ENCODE data around the gene CR2. TPM values are rescaled to one million over a fixed set of nuclear protein-coding genes. Genes with fewer than 3 reads are reported as not detected.

Gene CR2
- total and polyA plus RNA-seq, 2 of the 4 experiments (the other 2 are of a cell fraction): not detected

- Histone ChIP-seq H3K9ac (ENCODE audit: low read depth, low read length) (no peak overlapping the region), H3K27ac (ENCODE audit: insufficient read depth, low read length) (no peak overlapping the region), H3K4ac (ENCODE audit: low read depth, low read length) (no peak overlapping the region), H3K4me1 (ENCODE audit: control insufficient read depth, insufficient read depth, low read length) (no peaks in the 10 kb centered on the region), H3K18ac (ENCODE audit: low read depth, low read length) (no peak overlapping the region), H3K9me1 (ENCODE audit: insufficient read depth, low read length) (no peaks in the 10 kb centered on the region), H3K23ac (ENCODE audit: low read depth, low read length) (no peak overlapping the region), H3K14ac (replicated peaks; ENCODE audit: low read depth, low read length) (no peak overlapping the region), H2BK15ac (ENCODE audit: low read depth, low read length) (no peak overlapping the region), H3K4me2 (ENCODE audit: low read depth, low read length) (no peak overlapping the region), H3K79me1 (ENCODE audit: low read depth in 1 of 2, low read length in 2 of 2) (no peaks in the 10 kb centered on the region), H2AK5ac (ENCODE audit: low read depth, low read length) (no peak overlapping the region), H2BK20ac (ENCODE audit: low read depth, low read length) (no peak overlapping the region), H4K8ac (ENCODE audit: low read depth in 2 of 2, low read length in 2 of 2) (no peak overlapping the region), H3K36me3 (ENCODE audit: control insufficient read depth, insufficient read depth, low read length) (no peaks in the 10 kb centered on the region), H2AFZ (replicated peaks; ENCODE audit: low read length, poor library complexity) (peak overlapping the region; percentile 43), H3K27me3 (ENCODE audit: control insufficient read depth, insufficient read depth, low read length) (no peaks in the 10 kb centered on the region), H3K4me3 (ENCODE audit: insufficient read depth, low read depth, low read length) (no peak overlapping the region), H4K20me1 (ENCODE audit: insufficient read depth, low read length) (no peaks in the 10 kb centered on the region), H2AK9ac (replicated peaks; ENCODE audit: low read depth, low read length, poor library complexity) (no peak overlapping the region), H4K91ac (ENCODE audit: insufficient read depth, low read depth, low read length) (no peak overlapping the region), H2BK120ac (ENCODE audit: low read depth, low read length) (no peak overlapping the region), H2BK5ac (ENCODE audit: low read depth, low read length, poor library complexity, severe bottlenecking) (no peak overlapping the region), H4K5ac (ENCODE audit: low read depth, low read length) (no peak overlapping the region), H3K9me3 (ENCODE audit: control insufficient read depth, insufficient read depth, low read length) (no peaks in the 10 kb centered on the region), H3K56ac (ENCODE audit: extremely low read depth, insufficient read depth, low read length) (no peak overlapping the region)
- in situ Hi-C loops (cut with MboI; ENCODE audit: low sequenced_read_pairs): no loop called here
- ATAC-seq (ENCODE audit: low read depth) (no peak), DNase-seq (no peak)
- CTCF ChIA-PET: no interaction called here
- intact Hi-C loops (cut with micrococcal nuclease): no loop called here
- POLR2A ChIA-PET (ENCODE audit: unreplicated experiment): no interaction called here
- BruUV-seq (replicated peaks): no TSS peak
- WGBS, 2 experiments (ENCODE audit: extremely low coverage in 2 of 2, insufficient read length in 1 of 2): 52% methylated on average over 11 of the region's 17 CpGs; no CpG with 5 or more reads in 1 of the 2 experiments
- TF ChIP-seq MAFK (IDR thresholded peaks at IDR 0.05; ENCODE audit: low read depth, low read length) (no peak), RAD21 (IDR thresholded peaks at IDR 0.05; ENCODE audit: low read length) (no peak), MXI1 (IDR thresholded peaks at IDR 0.05; ENCODE audit: borderline replicate concordance, low read depth, low read length) (no peak), CHD1 (IDR thresholded peaks at IDR 0.05; ENCODE audit: low read depth, low read length) (no peak), RFX5 (IDR thresholded peaks at IDR 0.05; ENCODE audit: low read depth, low read length) (no peak), NFE2L2 (IDR thresholded peaks at IDR 0.05; ENCODE audit: low read depth, low read length) (no peak), USF2 (IDR thresholded peaks at IDR 0.05; ENCODE audit: low read depth, low read length) (no peak), CTCF (conservative IDR thresholded peaks at IDR 0.05; ENCODE audit: low read depth, low read length) (no peak), FOS (IDR thresholded peaks at IDR 0.05; ENCODE audit: low read depth, low read length) (no peak), RCOR1 (IDR thresholded peaks at IDR 0.05; ENCODE audit: insufficient replicate concordance, low read length) (no peak), CEBPB (IDR thresholded peaks at IDR 0.05; ENCODE audit: low read depth, low read length) (no peak), ELK1 (IDR thresholded peaks at IDR 0.05; ENCODE audit: borderline replicate concordance, low read depth, low read length) (no peak), SMC3 (IDR thresholded peaks at IDR 0.05; ENCODE audit: low read depth, low read length) (no peak), MAZ (IDR thresholded peaks at IDR 0.05; ENCODE audit: borderline replicate concordance, low read depth, low read length) (no peak), BHLHE40 (IDR thresholded peaks at IDR 0.05; ENCODE audit: low read depth, low read length) (no peak), POLR2A (IDR thresholded peaks at IDR 0.05; ENCODE audit: low read depth, low read length) (no peak)
- dilution Hi-C loops (cut with HindIII; ENCODE audit: low sequenced_read_pairs, unreplicated experiment): no loop called here
Measured at GRCh38 chr1:207424570-207425131, 29.5 kb upstream of the CR2 start.

Measured in IMR-90 (cell line).